Tibial nerve (tissue), 4 donors: ENCODE data around the gene AK4. TPM values are rescaled to one million over a fixed set of nuclear protein-coding genes. Genes with fewer than 3 reads are reported as not detected.
"Not testable (repeated sequence)": the region's sequence is repeated elsewhere in the genome, so short reads cannot be mapped to it uniquely, and the experiment has no call there.

ENCODE experiments used
- DNase-seq, 2 donors: peaks; one replicate each; pipeline ENCODE4 v3.0.0-alpha.2; 2019; ENCODE audit warnings: low spot score in 2 of 2
- H3K27ac ChIP-seq, 4 donors: fragments of 200-600 bp; sonication (generic) in 3 of 4; one replicate each; pipeline ENCODE4 v1.5.1; 2017 to 2019; ENCODE audit warnings: mild to moderate bottlenecking in 1 of 4
- H3K27me3 ChIP-seq, 2 donors: fragments of 200-600 bp; sonication (generic) in 1 of 2; one replicate each; pipeline versions ENCODE4 v1.5.1 to v1.6.0; 2017 to 2019
- H3K36me3 ChIP-seq, 3 donors: fragments of 200-600 bp; sonication (generic); one replicate each; pipeline ENCODE4 v1.5.1; 2018 to 2019
- H3K4me1 ChIP-seq, 4 donors: fragments of 200-600 bp; sonication (generic) in 3 of 4; one replicate each; pipeline ENCODE4 v1.5.1; 2017 to 2019
- H3K4me3 ChIP-seq, 4 donors: fragments of 200-600 bp; sonication (generic) in 3 of 4; one replicate each; pipeline ENCODE4 v1.5.1; 2017 to 2019; ENCODE audit warnings: mild to moderate bottlenecking in 1 of 4, moderate library complexity in 1 of 4
- H3K9me3 ChIP-seq, 4 donors: fragments of 200-600 bp; sonication (generic) in 3 of 4; one replicate each; pipeline ENCODE4 v1.5.1; 2017 to 2019
- EP300 ChIP-seq, 2 donors: sonication (generic); formaldehyde crosslinking; IDR thresholded peaks; one replicate each; pipeline ENCODE4 v1.6.1; 2017; ENCODE audit warnings: antibody characterized with exemption in 2 of 2, mild to moderate bottlenecking in 1 of 2
- POLR2A ChIP-seq, 2 donors: fragments of 450-650 bp; IDR thresholded peaks; one replicate each; pipeline ENCODE4 v1.6.1; 2017; ENCODE audit warnings: antibody characterized with exemption in 2 of 2, mild to moderate bottlenecking in 2 of 2, moderate library complexity in 2 of 2
- WGBS, 2 donors: methylation state at CpG; one replicate each; pipeline ENCODE4 v1.1.5; 2018; 5-methylcytosine and 5-hydroxymethylcytosine counted together
- total RNA-seq, 4 donors: library from RNA; depleted of rRNA; stranded (reverse); fragments of >200 nt; gene quantifications; one replicate each; pipeline ENCODE4 v1.1.0, GENCODE V29; 2016
- TF ChIP-seq, protein P1 (sequence below), 5 experiments: fragments of 200-600 bp in 3 of 5; fragments of 450-650 bp in 2 of 5; sonication (generic) in 3 of 5; IDR thresholded peaks; one replicate each; pipeline ENCODE4 v1.5.1; 2016 to 2019; ENCODE audit warnings: antibody characterized with exemption in 5 of 5, mild to moderate bottlenecking in 3 of 5, moderate library complexity in 2 of 5

AK4 gene
- total RNA-seq, 4 donors from 2014 or later = 16.1 to 24.9 (median 19.5) TPM

DNA sequence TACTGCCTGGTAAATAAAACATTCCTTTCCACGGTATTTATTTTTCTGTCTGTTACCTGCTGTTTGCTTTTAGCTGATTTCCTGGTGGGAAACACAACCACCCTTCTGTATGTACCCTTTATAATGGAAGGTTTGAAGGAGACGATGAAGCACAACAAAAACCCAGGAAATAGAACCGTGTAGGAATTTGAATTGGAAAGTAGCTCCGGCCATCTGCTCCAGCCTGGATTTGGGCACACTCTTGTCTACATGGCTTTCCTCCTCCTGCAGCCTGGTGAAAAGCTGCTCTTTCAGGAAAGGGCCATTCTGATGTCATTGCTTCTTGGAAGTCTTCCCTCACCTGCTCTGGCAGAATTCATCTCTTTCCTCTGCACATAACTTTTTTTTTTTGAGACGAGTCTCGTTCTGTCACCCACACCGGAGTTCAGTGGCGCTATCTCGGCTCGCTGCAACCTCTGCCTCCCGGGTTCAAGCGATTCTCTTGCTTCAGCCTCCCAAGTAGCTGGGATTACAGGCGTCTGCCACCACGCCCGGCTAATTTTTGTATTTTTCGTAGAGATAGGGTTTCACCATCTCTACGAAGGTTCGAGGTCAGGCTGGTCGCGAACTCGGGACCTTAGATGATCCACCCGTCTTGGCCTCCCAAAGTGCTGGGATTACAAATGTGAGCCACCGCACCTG is 2.7 kb downstream of the AK4 start:
- WGBS, 2 donors = 91% methylated on average over 23 of the region's 23 CpGs
- Histone ChIP-seq H3K9me3 (no peaks in the 10 kb centered on the region), H3K36me3 (no peaks in the 10 kb centered on the region), H3K4me3 (no peak overlapping the region), H3K27me3 (peaks cover 0 to 7% of the 10 kb centered on the region in 2 donors), H3K27ac (no peak overlapping the region), H3K4me1 (peaks cover 0 to 16% (median 0%) of the 10 kb centered on the region in 4 donors)
- TF ChIP-seq POLR2A (IDR thresholded peaks at IDR 0.05) (no peak), EP300 (IDR thresholded peaks at IDR 0.05) (no peak)
- TF ChIP-seq, protein P1, sequence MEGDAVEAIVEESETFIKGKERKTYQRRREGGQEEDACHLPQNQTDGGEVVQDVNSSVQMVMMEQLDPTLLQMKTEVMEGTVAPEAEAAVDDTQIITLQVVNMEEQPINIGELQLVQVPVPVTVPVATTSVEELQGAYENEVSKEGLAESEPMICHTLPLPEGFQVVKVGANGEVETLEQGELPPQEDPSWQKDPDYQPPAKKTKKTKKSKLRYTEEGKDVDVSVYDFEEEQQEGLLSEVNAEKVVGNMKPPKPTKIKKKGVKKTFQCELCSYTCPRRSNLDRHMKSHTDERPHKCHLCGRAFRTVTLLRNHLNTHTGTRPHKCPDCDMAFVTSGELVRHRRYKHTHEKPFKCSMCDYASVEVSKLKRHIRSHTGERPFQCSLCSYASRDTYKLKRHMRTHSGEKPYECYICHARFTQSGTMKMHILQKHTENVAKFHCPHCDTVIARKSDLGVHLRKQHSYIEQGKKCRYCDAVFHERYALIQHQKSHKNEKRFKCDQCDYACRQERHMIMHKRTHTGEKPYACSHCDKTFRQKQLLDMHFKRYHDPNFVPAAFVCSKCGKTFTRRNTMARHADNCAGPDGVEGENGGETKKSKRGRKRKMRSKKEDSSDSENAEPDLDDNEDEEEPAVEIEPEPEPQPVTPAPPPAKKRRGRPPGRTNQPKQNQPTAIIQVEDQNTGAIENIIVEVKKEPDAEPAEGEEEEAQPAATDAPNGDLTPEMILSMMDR (IDR thresholded peaks at IDR 0.05) = no peak
- no peak for DNase-seq

DNA sequence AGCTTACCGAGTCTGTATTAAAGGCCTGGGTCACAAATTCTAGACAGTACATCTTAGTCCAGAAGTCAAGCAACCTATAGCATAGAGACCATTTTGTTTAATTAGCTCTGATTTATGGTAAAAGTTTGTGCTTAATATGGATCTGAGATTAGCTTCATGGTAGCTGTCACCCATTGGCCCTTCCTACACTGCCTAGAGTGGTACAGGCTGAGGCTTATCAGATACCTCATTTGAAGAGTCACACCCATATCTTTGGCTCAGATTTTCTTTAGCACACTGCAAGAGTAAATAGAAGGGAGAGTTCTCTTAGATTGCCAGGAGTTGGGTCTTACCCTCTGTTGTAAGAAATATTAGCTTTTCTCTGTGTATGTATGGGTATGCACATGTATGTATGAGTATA is 3.6 kb downstream of the AK4 start:
- H3K27ac ChIP-seq = no peak overlapping the region
- peaks cover 0 to 16% (median 0%) of the 10 kb centered on the region in 4 donors for H3K4me1 ChIP-seq
- no peak overlapping the region for H3K4me3 ChIP-seq
- no peaks in the 10 kb centered on the region for H3K36me3 ChIP-seq
- peaks cover 0 to 4% of the 10 kb centered on the region in 2 donors for H3K27me3 ChIP-seq
- WGBS, 2 donors = 97 to 100% methylated on average over 1 of the region's 1 CpG
- TF ChIP-seq, protein P1 (IDR thresholded peaks at IDR 0.05) = no peak
- no peak for TF ChIP-seq EP300 (IDR thresholded peaks at IDR 0.05)
- no peak for TF ChIP-seq POLR2A (IDR thresholded peaks at IDR 0.05)
- no peaks in the 10 kb centered on the region for H3K9me3 ChIP-seq
- DNase-seq = no peak

DNA sequence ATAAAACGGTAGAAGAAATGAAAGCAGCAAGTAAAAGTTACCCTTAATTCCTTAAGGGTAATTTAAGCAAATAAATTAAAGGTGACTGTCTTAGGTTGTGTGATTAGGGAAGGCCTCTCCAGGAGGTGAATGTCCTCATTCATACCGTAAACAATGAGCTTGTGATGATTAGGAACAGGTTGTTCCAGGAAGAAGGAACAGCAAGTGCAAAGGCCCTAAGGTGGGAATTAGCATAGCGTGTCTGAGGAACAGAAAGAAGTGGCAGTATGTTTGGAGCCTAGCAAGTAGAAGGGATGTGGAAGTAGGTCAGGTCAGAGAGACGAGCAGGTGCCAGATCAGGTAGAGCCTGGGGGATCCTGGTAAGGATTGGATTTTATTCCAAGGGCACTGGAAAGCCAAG is 5.6 kb downstream of the AK4 start:
- Histone ChIP-seq H3K36me3 (no peaks in the 10 kb centered on the region), H3K9me3 (no peaks in the 10 kb centered on the region), H3K27ac (no peak overlapping the region), H3K27me3 (no peaks in the 10 kb centered on the region), H3K4me1 (peaks cover 0 to 10% (median 0%) of the 10 kb centered on the region in 4 donors), H3K4me3 (no peak overlapping the region)
- 95 to 98% methylated on average over 4 of the region's 4 CpGs for WGBS, 2 donors
- TF ChIP-seq POLR2A (IDR thresholded peaks at IDR 0.05) = no peak
- TF ChIP-seq, protein P1 (IDR thresholded peaks at IDR 0.05) = no peak
- no peak for TF ChIP-seq EP300 (IDR thresholded peaks at IDR 0.05)
- DNase-seq = no peak

DNA sequence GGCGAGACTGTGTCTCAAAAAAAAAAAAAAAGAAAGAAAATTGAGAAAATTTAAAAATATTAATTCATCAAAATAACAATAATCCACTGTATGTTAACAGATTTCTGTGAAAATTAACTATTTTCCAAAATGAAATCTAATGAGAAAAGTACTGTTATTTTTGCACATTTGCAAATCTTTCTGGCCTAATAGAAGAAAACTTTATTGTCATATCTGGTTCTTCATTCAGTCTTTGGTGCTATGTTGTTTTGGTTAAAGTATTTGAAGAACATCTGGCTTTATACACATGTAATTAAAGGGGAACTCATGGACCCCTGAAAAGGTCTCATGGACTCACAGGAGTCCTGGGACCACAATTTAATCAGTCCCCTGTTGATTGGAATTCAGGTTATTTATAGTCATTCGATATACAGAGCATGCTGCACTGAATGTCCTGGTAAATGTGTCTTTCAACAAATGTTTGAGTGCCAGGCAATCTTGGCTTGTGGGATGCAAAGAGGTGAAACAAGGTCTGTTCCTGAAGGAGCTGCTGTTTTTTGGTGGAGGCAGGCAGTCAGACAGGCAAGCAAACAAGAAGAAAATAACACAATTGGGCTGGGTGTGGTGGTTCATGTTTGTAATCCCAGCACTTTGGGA is 9.0 kb downstream of the AK4 start:
- Histone ChIP-seq H3K9me3 (no peaks in the 10 kb centered on the region), H3K4me3 (no peak overlapping the region), H3K27me3 (no peaks in the 10 kb centered on the region), H3K27ac (no peak overlapping the region), H3K4me1 (no peaks in the 10 kb centered on the region), H3K36me3 (no peaks in the 10 kb centered on the region)
- TF ChIP-seq EP300 (IDR thresholded peaks at IDR 0.05) (no peak), POLR2A (IDR thresholded peaks at IDR 0.05) (no peak)
- TF ChIP-seq, protein P1 (IDR thresholded peaks at IDR 0.05) = no peak
- WGBS, 2 donors = 87 to 88% methylated on average over 2 of the region's 2 CpGs
- no peak for DNase-seq

DNA sequence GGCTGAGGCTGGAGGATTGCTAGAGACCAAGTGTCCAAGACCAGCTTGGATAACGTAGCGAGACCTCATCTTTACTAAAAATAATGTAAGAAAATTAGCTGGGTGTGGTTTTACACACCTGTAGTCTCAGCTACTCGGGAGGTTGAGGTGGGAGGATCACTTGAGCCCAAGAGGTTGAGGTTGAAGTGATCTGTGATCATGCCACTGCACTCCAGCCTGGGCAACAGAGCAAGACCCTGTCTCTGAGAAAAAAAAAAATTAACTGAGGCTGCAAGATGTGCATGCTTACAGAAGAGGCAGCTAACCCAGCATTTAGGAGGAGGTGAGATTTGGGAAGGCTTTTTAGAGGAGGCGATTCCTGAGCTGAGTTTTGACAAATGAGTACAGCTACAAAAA is 9.5 kb downstream of the AK4 start:
- no peaks in the 10 kb centered on the region for H3K9me3 ChIP-seq
- H3K4me1 ChIP-seq = no peaks in the 10 kb centered on the region
- 88 to 91% methylated on average over 4 of the region's 4 CpGs for whole genome bisulfite sequencing, 2 donors

DNA sequence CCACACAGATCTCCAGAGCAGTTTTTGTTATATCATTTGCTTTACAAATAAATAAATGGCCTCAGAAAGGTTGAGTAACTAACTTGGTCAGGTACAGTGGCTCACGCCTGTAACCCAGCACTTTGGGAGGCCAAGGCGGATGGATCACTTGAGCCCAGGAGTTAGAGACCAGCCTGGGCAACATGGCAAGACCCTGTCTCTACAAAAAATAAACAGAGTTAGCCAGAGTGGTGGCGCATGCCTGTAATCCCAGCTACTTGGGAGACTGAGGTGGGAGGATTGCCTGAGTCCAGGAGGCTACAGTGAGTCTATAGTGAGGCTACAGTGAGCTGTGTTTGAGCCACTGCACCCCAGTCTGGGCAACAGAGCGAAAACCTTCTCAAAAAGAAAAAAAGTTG is 11.3 kb downstream of the AK4 start:
- not testable (repeated sequence) for H3K36me3 ChIP-seq, H3K9me3 ChIP-seq, H3K4me3 ChIP-seq, DNase-seq, H3K27ac ChIP-seq, H3K4me1 ChIP-seq, H3K27me3 ChIP-seq
- 94 to 95% methylated on average over 4 of the region's 4 CpGs for WGBS, 2 donors

More for the DNA sequence above, 9.5 kb downstream of the AK4 start:
- Histone ChIP-seq H3K27ac (no peak overlapping the region), H3K27me3 (no peaks in the 10 kb centered on the region), H3K4me3 (no peak overlapping the region), H3K36me3 (no peaks in the 10 kb centered on the region)
- DNase-seq = no peak
- TF ChIP-seq, protein P1 (IDR thresholded peaks at IDR 0.05) = no peak
- TF ChIP-seq POLR2A (IDR thresholded peaks at IDR 0.05) (no peak), EP300 (IDR thresholded peaks at IDR 0.05) (no peak)
